Middle frontal gyrus (tissue), 1 donor: ENCODE measurements around the gene TMEM179.

Experiments used
- DNase-seq: peaks from one replicate; pipeline ENCODE4 v3.0.0-alpha.2; 2015; ENCODE audit warnings: low spot score; ENCODE audit errors: extremely low spot score

Gene TMEM179

DNA sequence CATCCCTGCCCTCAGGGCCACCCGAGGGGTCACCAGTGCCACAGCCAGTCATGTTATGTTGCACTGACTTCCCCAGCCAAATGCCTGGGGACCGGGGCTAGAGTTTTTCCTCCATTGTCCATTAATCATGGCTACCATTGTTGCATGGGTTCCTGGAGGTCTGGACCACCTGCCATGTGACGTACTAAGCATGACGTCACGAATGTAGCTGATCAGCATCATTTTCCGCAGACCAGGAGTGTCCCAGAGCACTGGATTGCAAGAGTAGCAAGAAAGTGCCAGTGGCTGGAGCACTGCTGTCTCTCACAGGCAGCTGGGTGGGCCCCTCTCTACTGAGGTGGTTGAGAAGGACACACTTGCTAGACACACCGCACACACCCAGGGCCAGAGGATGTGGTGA, 31.9 kb downstream of the TMEM179 start:
- DNase-seq = no peak

DNA sequence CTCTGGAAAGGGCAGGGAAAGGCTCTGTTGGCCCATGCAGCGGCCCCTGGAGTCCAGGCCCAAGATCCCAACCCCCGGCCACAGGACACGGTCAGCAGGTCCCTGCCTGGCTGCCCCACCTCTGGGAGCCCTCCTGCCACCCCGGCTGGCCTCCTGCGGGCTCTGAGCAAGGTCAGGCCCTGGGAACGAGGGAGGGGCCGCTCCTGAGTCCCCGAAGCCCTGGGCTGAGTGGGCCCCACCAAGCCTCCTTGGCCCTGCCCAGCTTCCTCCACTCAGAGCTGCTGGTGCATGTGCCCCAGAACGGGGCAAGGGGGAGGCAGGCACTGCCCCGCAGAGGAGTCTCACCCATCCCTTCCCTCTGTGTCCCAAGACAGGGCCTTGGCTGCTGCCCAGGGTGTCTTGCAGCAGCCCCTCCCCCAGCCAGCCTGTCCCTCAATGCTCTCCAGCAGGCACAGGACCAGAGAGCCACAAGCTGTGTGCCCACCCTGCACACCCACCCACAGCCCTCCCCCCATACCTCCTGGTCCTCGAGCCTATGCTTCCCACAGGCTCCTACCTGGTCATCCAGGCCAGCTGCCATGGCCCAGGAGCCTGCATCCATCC, 32.4 kb downstream of the TMEM179 start:
- DNase-seq = no peak

DNA sequence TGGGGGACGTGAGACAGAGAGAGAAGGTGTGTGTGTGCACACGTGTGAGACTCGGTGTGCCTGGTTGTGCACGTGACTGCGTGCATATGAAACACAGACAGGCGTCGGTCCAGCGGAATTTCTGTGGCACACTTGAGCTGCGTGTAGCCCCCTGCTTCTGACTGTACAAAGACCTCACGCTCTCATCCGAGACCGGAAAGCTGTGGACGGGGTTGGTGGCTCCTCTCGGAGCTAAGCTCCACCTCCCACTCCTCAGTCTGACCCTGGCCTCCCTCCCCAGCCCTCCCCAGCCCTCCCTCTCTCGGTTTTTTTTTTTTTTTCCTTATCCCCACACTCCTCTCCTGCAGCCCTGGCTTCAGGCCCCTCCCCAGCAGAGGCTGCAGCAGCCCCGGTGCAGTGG, 33.3 kb downstream of the TMEM179 start:
- no peak for DNase-seq

DNA sequence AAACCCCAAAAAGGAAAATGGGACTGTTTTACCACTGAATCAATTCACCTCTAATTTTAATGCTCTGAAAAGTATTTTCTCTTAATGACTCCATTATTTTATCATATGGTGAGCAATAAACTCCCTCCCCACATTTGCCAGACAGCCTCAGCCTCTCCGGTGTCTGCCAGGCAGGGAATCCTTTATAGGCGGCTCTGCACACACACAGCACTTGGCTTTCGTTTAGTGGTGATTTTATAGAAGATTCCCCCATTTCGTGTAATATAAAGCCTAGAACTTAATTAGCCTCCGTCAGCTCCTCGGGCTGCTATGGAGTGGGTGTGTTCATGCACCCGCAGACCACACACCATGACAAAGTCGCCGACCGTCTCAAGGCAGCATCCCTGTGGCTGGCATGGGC, 35.1 kb downstream of the TMEM179 start:
- no peak for DNase-seq

DNA sequence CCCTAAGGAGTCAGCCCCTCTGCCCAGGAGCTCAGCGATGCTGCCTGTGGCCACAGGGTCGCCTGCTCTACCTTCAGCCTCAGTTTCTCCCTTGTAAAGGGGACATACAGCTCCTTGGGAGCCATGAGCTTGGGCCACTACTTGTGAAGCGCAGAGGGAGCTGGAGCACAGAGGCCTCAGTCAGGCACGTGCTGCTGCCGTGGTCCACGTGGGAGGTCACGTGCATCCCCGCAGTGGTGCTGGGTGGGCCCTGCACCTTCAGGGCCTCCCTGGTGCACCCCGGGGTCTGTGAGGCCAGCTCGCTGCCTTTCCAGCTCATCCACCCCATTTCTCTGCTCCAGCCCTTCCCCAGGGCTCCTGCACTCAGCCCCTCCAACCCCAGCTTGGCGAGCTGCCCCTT, 36.0 kb downstream of the TMEM179 start:
- DNase-seq = no peak

DNA sequence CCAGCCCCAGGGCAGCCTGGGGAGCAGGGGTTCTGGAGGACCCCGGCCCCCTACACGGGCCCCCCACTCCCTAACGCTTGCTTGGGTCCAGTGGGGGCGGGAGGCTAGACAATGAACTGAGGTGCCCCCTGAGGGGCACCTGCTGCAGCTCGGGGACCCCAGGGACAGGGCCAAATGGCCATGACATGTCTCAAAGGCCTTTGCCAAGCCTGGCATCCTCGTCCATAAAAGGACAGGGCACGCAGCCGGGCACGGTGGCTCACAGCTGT, 36.7 kb downstream of the TMEM179 start:
- no peak for DNase-seq

DNA sequence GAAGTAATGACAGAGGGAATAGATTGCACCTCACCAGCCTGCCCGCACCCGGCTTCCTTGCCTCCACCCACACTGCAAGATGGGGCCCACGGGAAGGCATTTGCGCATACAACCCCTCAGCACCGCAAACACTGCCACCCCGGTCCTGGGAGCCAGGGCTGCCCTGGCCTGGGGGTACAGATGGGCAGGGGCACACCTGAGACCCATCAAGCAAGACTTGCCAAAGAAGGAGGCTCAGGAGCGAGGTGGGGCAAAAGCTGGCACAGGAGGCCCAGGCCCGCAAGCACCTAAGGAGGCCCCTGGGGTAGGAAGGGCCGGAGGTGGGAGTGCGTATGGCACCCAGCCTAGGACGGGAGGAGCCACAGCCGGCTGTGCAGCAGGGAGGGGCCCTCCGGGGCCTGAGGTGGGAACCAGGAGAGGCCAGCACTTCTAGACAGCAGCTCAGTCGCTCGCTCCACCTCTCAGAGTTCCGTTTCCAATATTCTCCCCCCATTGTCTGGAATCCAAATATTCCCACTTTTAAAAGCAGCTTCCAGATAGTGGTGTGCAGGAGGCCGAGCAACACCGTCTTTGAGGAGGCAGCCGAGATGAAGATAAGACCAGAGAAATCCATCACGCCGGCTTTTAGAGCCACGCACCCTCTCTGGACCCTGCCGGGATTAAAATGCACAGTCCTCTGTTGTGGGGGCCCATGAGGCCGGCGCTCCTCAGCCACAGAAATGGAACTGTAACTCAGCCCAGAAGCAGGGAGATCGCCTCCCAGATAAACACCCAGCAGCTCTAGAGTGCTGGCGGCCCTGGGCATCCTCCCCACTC, 37.2 kb downstream of the TMEM179 start:
- no peak for DNase-seq

DNA sequence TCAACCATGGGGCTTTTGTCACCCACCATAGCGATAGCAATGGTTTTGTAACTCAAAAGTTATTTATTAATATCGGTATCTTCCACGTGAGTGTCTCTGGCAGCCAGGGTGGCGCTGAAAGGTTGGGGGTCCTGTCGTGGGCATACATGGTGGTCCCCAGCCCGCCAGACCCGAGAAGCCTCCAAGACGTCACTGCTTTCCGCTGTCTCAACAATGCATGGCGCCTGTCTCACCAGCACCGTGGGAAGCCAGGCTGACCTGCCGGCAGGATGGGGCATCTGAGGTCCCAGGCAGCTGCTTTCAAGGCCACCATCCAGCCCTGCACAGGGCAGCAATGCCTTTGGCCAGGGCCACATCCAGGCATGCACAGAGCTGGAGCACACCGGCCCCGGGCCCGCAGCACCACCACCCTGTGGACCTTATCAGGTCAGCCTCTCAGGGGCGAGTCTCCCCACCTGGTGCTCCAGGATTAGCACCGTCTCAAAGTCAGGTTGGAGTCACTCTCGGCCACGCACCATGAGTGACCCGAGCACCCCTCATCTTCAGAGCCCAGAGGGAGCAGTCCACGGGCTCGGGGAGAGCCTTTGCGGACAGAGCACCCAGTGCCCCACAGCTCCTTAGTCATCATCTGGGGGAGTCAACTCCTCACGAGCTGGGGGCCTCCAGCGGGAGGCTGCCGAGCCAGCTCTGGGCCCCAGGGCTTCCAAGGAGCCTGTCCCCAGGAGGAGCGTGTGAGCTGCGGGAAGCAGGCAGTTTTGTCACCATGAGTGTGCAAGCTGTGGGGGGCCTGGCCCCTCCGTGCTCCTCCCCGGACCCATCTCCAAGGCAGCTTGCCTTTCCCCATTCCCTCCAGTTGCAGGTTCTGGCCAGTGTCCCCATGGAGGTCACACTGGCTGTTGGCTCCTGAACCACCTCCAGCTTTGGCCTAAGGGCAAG, 39.6 kb downstream of the TMEM179 start:
- DNase-seq = no peak

DNA sequence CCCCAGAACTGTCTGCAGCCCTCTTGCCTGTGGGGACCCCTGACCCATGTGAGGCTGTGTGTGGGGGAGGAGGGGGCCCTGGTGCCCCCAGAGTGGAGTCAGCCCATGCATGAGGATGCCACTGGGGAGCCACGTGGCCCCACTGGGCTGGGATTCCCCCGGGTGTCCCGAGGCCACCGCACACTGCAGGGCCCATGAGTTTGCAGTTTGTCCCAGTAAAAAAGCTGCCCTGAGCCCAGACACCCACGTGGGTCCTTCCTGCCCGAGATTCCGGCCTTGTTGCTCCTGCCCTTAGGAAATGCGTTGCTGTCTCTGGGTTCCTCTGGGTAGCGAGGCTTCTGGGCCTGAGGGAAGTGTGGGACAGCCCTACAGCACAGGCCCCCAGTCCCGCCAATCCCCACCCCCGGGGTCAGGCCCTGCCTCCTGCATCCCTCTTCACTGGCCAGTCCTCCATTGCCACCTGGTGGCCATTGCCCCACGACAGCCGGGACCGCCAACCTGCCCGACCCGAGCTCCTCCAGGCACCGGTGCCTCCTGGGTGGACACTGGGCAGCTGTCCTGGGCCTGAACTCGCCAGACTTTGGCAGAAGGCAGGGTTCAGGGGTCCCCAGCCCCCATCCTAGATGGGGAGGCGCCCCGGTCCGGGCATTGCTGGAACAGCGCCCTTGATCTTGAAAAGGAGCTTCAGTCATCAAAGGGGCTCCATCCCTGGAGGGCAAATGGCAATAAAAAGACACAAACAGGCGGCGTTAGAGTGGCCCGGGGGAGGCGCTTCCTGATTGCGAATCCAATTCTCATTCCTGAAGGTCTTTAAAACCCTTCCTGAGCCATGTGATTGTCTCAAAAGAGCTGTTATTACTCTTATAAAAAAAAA, 40.6 kb downstream of the TMEM179 start:
- peak; percentile 8 for DNase-seq

DNA sequence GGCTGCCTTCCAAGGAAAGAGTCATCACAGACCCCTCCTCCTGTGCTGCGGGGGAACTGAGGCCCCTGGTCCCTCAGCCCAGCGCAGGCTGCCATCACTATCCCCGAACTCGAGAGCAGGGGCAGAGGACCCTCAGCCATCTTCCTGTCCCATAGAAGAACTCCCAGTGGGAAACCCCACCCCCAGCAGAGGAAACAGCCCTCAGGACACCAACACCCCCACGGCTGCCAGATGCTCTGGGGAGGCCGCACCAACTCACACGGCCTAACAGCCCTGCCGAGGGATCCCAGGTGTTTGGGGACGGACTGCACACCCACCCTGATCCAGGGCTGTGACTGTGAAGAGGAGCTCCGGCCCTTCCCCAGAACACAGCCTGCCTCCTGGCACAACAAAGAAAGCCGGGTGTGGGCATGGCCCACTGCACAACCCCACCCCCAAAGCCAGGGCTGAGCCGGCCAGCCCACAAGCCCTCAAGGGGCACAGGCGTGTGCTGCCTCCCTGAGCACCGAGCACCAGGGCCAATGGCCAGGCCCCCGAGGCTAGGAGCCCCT, 41.3 kb downstream of the TMEM179 start:
- no peak for DNase-seq

DNA sequence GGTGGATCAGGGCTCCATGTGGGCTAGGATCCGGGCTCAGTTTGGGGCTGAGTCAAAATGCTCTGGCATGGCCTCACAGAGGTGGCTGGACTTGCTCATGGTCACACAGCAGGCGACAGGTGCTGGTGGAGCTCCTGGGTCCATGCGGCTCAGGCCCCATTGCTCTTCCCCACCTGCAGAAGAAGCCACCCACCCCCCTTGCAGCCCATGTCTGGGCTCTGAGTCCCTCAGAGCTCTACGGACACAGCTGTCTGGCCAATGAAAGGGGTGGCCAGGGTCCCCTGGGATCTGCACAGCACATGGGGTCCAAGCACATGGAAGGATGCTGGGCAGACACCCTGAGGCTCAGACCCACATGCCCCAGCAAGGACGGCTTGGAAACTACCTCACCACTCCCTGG, 42.0 kb downstream of the TMEM179 start:
- DNase-seq = no peak

DNA sequence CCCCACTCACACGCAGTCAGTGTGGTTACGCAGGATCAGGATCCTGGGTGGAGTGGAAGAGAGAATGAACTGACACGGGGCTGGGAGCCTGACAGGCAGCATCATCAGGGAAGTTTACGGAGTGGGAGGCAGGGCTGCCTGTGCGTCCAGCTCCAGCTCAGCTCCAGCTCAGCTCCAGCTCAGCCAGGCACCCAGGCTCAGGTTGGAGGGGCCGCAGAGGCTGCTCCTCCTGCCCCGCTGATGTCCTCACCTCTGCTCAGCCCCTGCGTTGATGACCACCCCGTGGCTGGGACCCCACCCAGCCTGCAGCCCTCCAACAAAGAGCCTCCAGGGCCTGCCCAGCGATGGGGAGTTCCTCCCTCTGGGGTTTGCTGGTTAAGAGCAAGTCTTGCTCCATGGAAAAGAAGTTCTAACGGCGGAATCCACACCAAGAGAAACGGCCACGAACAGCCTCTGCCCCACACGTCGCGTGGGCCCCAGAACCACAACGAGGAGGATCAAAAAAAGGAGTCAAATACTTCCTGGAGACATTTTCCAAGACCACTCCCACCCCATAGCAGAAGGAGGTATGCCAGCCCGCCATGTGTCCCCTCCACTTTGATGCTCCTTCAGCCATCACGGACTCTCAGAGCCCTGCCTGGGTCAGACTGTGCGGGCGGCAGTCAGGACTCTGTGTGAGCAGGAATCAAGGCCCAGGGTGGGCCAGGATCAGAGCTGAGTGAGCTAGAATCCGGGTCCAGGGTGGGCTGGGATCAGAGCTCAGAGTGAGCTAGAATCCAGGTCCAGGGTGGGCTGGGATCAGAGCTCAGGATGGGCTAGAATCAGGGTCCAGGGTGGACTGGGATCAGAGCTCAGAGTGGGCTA, 42.7 kb downstream of the TMEM179 start:
- no peak for DNase-seq

DNA sequence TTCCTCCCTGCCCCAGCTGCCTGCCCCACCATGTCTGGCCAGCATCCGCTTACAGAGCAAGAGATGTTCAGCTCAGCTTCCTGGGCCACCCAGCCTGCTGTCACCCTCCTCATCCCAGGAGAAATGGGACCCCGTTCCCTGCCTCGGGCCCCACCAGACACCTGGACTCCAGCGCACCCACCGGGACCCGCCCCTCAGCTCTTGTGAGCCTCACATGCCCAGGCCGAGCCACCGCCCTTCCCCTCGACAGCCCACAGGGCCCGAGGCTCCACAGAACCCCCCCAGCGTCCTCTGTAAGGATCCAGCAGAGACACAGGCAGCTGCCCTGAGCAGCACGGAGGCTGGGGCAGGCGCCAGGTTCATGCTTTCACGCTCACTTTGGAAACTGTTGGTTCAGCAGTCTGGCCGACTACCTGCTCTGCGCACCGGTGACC, 43.4 kb downstream of the TMEM179 start:
- no peak for DNase-seq

DNA sequence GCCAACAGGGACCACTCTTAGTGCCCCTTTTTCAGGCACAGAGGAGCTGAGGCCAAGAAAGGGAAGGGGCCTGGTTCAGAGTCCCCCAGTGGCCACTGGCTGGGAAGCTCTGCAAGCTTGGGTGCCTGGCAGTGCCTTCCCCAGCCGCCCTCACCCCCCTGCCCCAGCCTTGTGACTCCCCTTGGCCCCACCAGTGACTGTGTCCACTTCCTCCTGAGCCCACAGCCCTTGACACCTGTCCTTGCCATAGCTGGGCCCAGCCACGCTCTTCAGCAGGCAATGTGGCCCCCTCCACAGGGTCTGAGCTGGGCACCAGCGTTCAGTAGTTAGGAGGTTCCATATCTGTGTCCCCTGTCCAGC, 44.0 kb downstream of the TMEM179 start:
- DNase-seq = no peak

DNA sequence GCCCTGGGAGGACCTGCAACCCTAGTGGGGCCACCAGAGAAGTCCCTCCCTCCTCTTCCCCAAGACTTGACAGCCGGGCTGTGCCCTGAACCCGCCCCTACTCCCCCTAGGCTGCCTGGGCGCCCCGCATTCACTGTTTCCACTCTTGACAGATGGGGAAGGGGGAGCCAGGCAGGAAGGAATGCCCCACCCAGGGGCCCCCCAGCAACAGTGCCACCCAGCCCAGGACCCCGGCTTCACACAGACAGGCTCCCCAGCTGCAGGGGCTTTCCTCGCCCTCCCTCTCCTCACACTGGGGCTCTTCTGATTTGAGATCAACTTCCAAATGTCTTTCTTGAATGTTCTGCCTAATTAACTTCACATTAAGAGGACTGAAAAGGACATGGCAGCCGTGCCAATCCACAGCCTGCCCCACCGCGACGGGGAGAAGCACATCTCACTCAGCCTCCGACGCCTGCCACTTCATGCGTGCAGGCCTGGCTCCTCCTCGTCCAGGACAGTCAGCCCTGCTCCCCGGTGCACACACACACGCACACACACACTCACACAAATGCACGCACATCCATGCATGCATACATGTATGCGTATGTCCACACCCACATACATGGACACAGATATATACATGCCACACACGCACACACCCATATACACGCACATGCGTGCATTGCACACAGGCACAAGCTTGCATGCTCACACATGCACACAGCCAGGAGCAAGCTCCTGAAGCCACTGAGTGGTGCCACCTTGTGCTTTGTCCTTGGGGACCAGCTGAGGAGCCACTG, 44.6 kb downstream of the TMEM179 start:
- DNase-seq = no peak

DNA sequence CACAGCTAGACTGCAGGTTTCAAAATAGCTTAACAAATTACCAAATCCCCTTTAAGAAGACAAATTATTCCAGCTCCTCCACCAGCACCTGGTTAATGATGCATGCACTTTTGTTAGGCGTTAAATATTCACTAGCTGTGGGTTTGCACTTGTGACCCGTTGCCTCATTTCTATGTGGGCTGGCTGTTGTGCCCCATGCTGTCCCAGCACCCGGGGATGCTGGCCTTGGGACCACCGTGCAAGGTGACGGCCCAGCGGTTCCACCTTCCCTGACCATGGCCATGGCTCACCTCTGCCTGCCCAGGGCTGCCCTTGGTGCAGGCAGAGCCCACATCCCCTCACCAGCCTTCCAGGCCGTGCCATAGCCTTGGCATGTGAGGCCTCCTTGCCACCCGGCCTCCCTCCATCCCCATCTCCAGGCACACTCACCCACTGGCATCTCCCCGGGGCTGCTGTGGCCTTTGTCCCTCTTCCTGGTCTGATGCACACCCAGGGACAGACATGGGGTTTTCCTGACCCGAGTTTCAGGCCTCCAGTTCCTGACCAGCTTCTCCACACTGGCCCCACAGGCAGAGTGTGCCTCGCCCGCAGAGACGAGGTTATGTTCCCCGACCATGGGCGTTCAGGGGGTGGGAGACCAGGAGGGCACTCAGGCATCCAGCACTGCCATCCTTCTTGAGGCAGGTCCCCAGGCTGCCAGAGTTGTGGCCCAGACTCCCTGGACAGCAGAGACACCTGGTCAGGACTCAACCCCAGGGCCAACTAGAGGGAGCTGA, 45.4 kb downstream of the TMEM179 start:
- DNase-seq = no peak

DNA sequence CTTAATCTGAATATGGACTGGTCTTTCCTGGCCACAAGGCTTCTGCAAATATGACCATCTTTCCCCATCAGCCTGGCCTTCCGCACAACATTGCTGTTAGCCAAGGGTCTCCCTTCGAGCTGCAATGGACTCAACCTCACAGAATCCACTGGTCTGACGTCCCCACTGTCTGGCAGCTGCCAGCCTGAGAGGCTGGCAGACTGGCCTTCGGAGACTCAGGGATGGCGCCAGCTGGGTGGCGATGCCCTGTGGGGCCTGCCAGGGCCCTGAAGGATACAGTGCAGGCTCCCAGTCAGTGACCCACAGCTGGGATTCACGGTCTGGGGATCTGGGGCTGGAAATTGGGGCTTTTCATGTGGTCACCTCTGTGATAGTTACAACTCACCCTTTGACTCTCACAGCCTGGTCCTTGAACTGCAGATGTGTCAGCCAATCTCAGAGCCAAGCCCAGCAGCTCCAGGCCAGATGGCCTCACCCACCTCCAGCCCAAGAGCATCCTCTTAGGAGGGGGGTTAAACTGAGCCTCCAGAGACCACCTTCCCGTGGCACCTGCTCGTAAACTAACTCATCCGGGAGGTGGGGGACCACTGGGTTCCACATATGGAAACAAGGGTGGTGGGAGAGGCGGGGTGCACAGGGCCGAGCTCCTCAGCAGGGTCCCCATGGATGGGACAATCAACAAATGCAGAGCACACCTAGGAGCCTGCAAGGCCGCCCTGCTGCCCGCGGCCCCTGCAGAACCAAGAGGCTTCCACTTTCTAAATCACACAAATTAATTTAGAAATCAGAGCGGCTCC, 46.1 kb downstream of the TMEM179 start:
- no peak for DNase-seq

DNA sequence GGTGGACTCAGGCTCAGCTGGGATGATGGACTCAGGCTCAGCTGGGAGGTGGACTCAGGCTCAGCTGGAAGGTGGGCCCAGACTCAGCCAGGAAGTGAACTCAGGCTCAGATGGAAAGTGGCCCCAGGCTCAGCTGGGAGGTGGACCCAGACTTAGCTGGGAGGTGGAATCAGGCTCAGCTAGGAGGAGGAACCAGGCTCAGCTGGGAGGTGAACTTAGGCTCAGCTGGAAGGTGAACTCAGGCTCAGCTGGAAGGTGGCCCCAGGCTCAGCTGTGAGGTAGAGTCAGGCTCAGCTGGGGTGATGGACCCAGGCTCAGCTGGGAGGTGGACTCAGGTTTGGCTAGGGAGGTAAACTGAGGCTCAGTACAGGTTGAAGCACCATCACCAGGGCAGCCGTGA, 46.8 kb downstream of the TMEM179 start:
- DNase-seq = no peak
